Thyroid gland (tissue), 4 donors: ENCODE data around the gene SAMD11. TPM values are rescaled to one million over a fixed set of nuclear protein-coding genes. Genes with fewer than 3 reads are reported as not detected.

ENCODE experiments used
- DNase-seq, 2 donors: peaks; one replicate each; pipeline ENCODE4 v3.0.0-alpha.2; 2019
- H3K27ac ChIP-seq, 3 donors: fragments of 200-600 bp; sonication (generic); 1 replicate in 2 of 3; 2 replicates in 1 of 3; pipeline ENCODE4 v1.5.1; 2016 to 2019; ENCODE audit warnings: mild to moderate bottlenecking in 1 of 3, moderate library complexity in 1 of 3
- H3K27me3 ChIP-seq: fragments of 200-600 bp; sonication (generic); one replicate; pipeline ENCODE4 v1.5.1; 2019
- H3K36me3 ChIP-seq, 2 donors: fragments of 200-600 bp; sonication (generic); one replicate each; pipeline ENCODE4 v1.5.1; 2016 to 2019
- H3K4me1 ChIP-seq, 2 donors: fragments of 200-600 bp; sonication (generic); one replicate each; pipeline ENCODE4 v1.5.1; 2017 to 2019
- H3K4me3 ChIP-seq, 3 donors: fragments of 200-600 bp; sonication (generic); replicated peaks in 1 of 3; 1 replicate in 2 of 3; 2 replicates in 1 of 3; pipeline ENCODE4 v1.5.1; 2016; ENCODE audit warnings: mild to moderate bottlenecking in 1 of 3
- H3K9me3 ChIP-seq: fragments of 200-600 bp; sonication (generic); one replicate; pipeline ENCODE4 v1.5.1; 2017
- CTCF ChIP-seq, 6 experiments: fragments of 200-600 bp in 3 of 6; fragments of 450-650 bp in 3 of 6; sonication (generic) in 3 of 6; IDR thresholded peaks; one replicate each; pipeline ENCODE4 v1.5.1; 2016 to 2019; ENCODE audit warnings: antibody characterized with exemption in 6 of 6, mild to moderate bottlenecking in 2 of 6, inconsistent platforms in 1 of 6, moderate library complexity in 1 of 6
- POLR2A ChIP-seq, 2 donors: fragments of 450-650 bp; IDR thresholded peaks; one replicate each; pipeline ENCODE4 v1.6.1; 2017; ENCODE audit warnings: antibody characterized with exemption in 2 of 2, mild to moderate bottlenecking in 2 of 2, moderate library complexity in 1 of 2
- WGBS, 2 donors: methylation state at CpG; one replicate each; pipeline ENCODE4 v1.1.5; 2017; 5-methylcytosine and 5-hydroxymethylcytosine counted together
- intact Hi-C: fragments of 100-400 bp; cut with DNase I; formaldehyde crosslinking; loops from one replicate; pipeline ENCODE4 v1.15.1; 2023
- total RNA-seq, 4 donors: library from RNA; depleted of rRNA; stranded (reverse); fragments of >200 nt; gene quantifications; one replicate each; pipeline ENCODE4 v1.2.3, GENCODE V29; 2016

SAMD11 gene
- total RNA-seq, 4 donors from 2014 or later, result 4.1 to 11.2 (median 6.3) TPM

GRCh38 chr1:953524-954320, 30.0 kb downstream of the SAMD11 start:
- WGBS, 2 donors, result 96 to 97% methylated on average over 18 to 21 of the region's 32 CpGs
- DNase-seq, result no peak
- Histone ChIP-seq H3K36me3 (peaks cover 67 to 69% of the 10 kb centered on the region in 2 donors), H3K27ac (no peak overlapping the region), H3K4me3 (no peak overlapping the region), H3K27me3 (no peaks in the 10 kb centered on the region), H3K4me1 (peaks cover 11 to 14% of the 10 kb centered on the region in 2 donors), H3K9me3 (no peaks in the 10 kb centered on the region)
- intact Hi-C loops, result no loop called here
- TF ChIP-seq POLR2A (IDR thresholded peaks at IDR 0.05), result no peak
- no peak for TF ChIP-seq CTCF (IDR thresholded peaks at IDR 0.05)

- H3K27me3 ChIP-seq, result no peaks in the 10 kb centered on the region
- H3K9me3 ChIP-seq, result no peaks in the 10 kb centered on the region
- no peak overlapping the region for H3K27ac ChIP-seq
- H3K4me1 ChIP-seq, result peaks cover 17 to 20% of the 10 kb centered on the region in 2 donors
- DNase-seq, result no peak
- H3K36me3 ChIP-seq, result peaks cover 63 to 64% of the 10 kb centered on the region in 2 donors
- no peak overlapping the region for H3K4me3 ChIP-seq
- no peak for TF ChIP-seq CTCF (IDR thresholded peaks at IDR 0.05)
- TF ChIP-seq POLR2A (IDR thresholded peaks at IDR 0.05), result no peak
- intact Hi-C loops, result no loop called here
- WGBS, 2 donors, result 90 to 94% methylated on average over 13 of the region's 13 CpGs
Measured at GRCh38 chr1:954927-955326, 31.2 kb downstream of the SAMD11 start.

- Histone ChIP-seq H3K36me3 (peaks cover 58 to 61% of the 10 kb centered on the region in 2 donors), H3K4me3 (no peak overlapping the region), H3K27me3 (no peaks in the 10 kb centered on the region), H3K9me3 (no peaks in the 10 kb centered on the region), H3K4me1 (peaks cover 17 to 24% of the 10 kb centered on the region in 2 donors), H3K27ac (no peak overlapping the region)
- 89 to 92% methylated on average over 6 of the region's 6 CpGs for WGBS, 2 donors
- no peak for TF ChIP-seq CTCF (IDR thresholded peaks at IDR 0.05)
- TF ChIP-seq POLR2A (IDR thresholded peaks at IDR 0.05), result no peak
- intact Hi-C loops, result no loop called here
- no peak for DNase-seq
Measured at GRCh38 chr1:955474-955873, 31.8 kb downstream of the SAMD11 start.

GRCh38 chr1:956636-957035, 32.9 kb downstream of the SAMD11 start:
- DNase-seq, result no peak
- TF ChIP-seq POLR2A (IDR thresholded peaks at IDR 0.05), result no peak
- H3K4me1 ChIP-seq, result peaks cover 17 to 28% of the 10 kb centered on the region in 2 donors
- no peak overlapping the region for H3K27ac ChIP-seq
- H3K36me3 ChIP-seq, result peaks cover 49 to 51% of the 10 kb centered on the region in 2 donors
- H3K27me3 ChIP-seq, result no peaks in the 10 kb centered on the region
- WGBS, 2 donors, result 87 to 96% methylated on average over 11 of the region's 11 CpGs
- H3K4me3 ChIP-seq, result no peak overlapping the region
- H3K9me3 ChIP-seq, result no peaks in the 10 kb centered on the region
- intact Hi-C loops, result no loop called here

- Histone ChIP-seq H3K4me1 (peaks cover 17 to 28% of the 10 kb centered on the region in 2 donors), H3K27ac (peak within 1 kb of the TSS in 1 of 3 donors; percentile 56), H3K4me3 (peak within 1 kb of the TSS; percentile 94 to 99 (median 96)), H3K27me3 (no peaks in the 10 kb centered on the region), H3K9me3 (no peaks in the 10 kb centered on the region), H3K36me3 (peaks cover 24 to 28% of the 10 kb centered on the region in 2 donors)
- 0 to 21% methylated on average over 4 to 35 of the region's 101 CpGs for WGBS, 2 donors
- TF ChIP-seq POLR2A (IDR thresholded peaks at IDR 0.05), result peak in 1 of 2 donors; percentile 58
- peak in 1 of 6 experiments; percentile 8 for TF ChIP-seq CTCF (IDR thresholded peaks at IDR 0.05)
- peak; percentile 89 to 91 for DNase-seq
- intact Hi-C loops, result no loop called here
Measured at GRCh38 chr1:958823-959730, 35.4 kb downstream of the SAMD11 start, which contains the start of gene NOC2L. Gene NOC2L, minus strand, starts transcription at chr1:959256. Its CDS starts 16 bp downstream, at chr1:959240.
